ENCODE results near the gene ILDR1. TPM values are rescaled to one million over a fixed set of nuclear protein-coding genes. Genes with fewer than 3 reads are reported as not detected.
A peak's percentile ranks its signal among the peaks of the same experiment; 100 is the strongest.

The ILDR1 gene
- total RNA-seq, 1 experiment from 2014 or later: 2.3 TPM

DNA sequence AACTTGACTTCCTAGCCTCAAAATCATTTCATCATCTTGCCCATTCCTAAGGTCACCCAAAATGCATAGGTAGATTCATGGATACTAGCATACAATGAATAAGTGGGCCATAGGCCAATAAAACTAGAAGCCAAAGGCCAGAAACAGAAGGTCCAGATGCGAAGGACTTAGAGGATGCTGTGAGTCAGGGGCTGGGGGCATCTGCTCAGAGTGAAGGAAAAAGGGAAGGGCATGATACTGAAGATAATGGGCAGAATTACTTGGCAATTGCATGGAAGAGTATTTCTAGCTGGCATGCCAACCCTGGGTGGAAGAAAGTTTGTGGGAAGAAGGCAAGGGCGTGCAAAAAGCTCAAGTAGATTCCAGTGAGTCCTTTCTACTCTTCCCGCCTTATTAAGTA lies 27.5 kb downstream of the ILDR1 start (continued):
- TF ChIP-seq, protein P1, sequence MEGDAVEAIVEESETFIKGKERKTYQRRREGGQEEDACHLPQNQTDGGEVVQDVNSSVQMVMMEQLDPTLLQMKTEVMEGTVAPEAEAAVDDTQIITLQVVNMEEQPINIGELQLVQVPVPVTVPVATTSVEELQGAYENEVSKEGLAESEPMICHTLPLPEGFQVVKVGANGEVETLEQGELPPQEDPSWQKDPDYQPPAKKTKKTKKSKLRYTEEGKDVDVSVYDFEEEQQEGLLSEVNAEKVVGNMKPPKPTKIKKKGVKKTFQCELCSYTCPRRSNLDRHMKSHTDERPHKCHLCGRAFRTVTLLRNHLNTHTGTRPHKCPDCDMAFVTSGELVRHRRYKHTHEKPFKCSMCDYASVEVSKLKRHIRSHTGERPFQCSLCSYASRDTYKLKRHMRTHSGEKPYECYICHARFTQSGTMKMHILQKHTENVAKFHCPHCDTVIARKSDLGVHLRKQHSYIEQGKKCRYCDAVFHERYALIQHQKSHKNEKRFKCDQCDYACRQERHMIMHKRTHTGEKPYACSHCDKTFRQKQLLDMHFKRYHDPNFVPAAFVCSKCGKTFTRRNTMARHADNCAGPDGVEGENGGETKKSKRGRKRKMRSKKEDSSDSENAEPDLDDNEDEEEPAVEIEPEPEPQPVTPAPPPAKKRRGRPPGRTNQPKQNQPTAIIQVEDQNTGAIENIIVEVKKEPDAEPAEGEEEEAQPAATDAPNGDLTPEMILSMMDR (IDR thresholded peaks at IDR 0.05): no peak
- TF ChIP-seq, protein P2, sequence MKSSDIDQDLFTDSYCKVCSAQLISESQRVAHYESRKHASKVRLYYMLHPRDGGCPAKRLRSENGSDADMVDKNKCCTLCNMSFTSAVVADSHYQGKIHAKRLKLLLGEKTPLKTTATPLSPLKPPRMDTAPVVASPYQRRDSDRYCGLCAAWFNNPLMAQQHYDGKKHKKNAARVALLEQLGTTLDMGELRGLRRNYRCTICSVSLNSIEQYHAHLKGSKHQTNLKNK (CRISPR knock-in tag; IDR thresholded peaks at IDR 0.05): no peak
- TF ChIP-seq GTF2I (CRISPR knock-in tag; conservative IDR thresholded peaks at IDR 0.05) (no peak), TP53 (CRISPR knock-in tag; IDR thresholded peaks at IDR 0.05) (no peak)

DNA sequence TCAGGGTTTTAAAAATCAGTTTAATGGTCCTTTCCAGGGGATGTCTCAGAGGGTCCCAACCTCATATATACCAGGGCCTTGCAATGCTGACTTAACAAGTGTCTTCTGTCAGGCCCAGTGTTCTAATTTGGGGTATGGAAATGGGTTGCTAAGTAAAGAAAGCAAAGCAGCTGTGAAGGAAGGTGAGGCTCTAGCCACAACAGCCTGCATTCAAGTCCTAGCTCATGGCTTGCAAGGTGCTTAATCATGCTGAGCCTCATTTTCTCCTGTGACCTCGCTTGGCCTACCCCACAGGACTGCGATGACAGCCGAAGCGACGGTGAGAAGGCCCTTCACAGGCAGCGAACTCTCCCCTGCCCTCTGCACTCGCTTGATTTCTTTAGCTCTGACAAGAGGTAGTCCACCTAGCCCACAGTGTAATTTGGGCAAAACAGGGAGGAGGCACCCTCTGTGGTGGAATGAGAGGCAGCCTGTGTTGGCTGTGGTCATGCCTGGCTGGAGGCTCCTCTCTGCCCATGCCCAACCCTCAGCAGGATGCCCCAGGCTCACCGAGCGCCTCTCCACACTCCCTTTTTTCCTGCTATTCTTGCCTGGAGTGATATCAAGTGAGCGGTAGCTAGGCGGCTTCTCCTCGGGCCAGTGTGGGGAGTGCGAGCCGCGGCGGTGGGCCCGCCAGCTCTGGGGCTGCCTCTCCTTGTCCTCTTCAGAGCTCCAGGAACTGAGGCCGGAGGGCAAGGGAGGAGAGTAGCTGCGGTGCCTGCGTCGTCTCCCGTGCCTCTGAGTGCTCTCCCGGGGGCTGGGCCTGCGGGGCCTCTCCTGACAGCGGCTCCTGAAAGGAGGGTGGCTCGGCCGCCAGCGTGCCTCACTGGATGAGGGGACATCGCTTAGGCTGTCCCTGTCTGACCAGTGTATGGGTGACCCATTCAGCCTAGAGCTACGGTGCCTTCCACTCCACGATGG lies 29.2 kb downstream of the ILDR1 start:
- Mint-ChIP-seq H3K27ac (no peak overlapping the region), H3K36me3 (no peaks in the 10 kb centered on the region), H3K4me3 (no peak overlapping the region), H3K27me3 (ENCODE audit: low read depth) (no peaks in the 10 kb centered on the region), H3K9me3 (no peaks in the 10 kb centered on the region), H3K4me1 (peaks cover 7% of the 10 kb centered on the region)
- no peak for DNase-seq (ENCODE audit: low spot score)
- CTCF ChIA-PET: no interaction called here
- POLR2A ChIA-PET: no interaction called here
- TF ChIP-seq, protein P3, sequence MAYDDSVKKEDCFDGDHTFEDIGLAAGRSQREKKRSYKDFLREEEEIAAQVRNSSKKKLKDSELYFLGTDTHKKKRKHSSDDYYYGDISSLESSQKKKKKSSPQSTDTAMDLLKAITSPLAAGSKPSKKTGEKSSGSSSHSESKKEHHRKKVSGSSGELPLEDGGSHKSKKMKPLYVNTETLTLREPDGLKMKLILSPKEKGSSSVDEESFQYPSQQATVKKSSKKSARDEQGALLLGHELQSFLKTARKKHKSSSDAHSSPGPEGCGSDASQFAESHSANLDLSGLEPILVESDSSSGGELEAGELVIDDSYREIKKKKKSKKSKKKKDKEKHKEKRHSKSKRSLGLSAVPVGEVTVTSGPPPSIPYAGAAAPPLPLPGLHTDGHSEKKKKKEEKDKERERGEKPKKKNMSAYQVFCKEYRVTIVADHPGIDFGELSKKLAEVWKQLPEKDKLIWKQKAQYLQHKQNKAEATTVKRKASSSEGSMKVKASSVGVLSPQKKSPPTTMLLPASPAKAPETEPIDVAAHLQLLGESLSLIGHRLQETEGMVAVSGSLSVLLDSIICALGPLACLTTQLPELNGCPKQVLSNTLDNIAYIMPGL (CRISPR knock-in tag; IDR thresholded peaks at IDR 0.05): no peak
- TF ChIP-seq CREM (CRISPR knock-in tag; IDR thresholded peaks at IDR 0.05) (no peak), EMX1 (CRISPR knock-in tag; IDR thresholded peaks at IDR 0.05) (no peak), ZNF416 (CRISPR knock-in tag; IDR thresholded peaks at IDR 0.05) (no peak), TCF7 (CRISPR knock-in tag; IDR thresholded peaks at IDR 0.05; ENCODE audit: low read depth) (no peak), GABPB1 (CRISPR knock-in tag; IDR thresholded peaks at IDR 0.05) (no peak), RELA (CRISPR knock-in tag; IDR thresholded peaks at IDR 0.05; ENCODE audit: borderline replicate concordance) (no peak), NFE2L1 (CRISPR knock-in tag; IDR thresholded peaks at IDR 0.05) (no peak), ELF4 (CRISPR knock-in tag; IDR thresholded peaks at IDR 0.05; ENCODE audit: low read depth) (no peak), ATF1 (CRISPR knock-in tag; IDR thresholded peaks at IDR 0.05) (no peak)
- TF ChIP-seq, protein P4, sequence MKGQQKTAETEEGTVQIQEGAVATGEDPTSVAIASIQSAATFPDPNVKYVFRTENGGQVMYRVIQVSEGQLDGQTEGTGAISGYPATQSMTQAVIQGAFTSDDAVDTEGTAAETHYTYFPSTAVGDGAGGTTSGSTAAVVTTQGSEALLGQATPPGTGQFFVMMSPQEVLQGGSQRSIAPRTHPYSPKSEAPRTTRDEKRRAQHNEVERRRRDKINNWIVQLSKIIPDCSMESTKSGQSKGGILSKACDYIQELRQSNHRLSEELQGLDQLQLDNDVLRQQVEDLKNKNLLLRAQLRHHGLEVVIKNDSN (CRISPR knock-in tag; IDR thresholded peaks at IDR 0.05): no peak
- ATAC-seq: no peak

DNA sequence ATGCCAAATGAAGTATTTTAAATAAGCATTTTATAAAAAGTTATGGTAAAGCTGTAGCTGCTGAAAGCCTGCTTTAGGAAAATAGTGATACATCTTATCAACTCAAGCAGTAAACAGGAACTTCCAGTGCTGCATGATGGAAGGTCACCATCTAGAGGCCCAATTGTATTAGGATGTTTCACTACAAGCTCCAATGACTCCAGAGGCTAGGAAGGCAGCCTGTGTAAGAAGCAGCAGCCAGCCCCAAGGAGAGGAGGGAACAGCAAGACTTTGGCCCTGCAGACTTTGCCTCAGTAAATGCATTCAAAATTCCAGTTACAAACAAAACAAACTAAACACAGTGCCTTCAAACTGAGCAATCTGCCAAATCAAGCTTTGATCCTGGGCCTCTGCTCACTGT lies 32.1 kb downstream of the ILDR1 start:
- Mint-ChIP-seq H3K4me1 (no peaks in the 10 kb centered on the region), H3K36me3 (no peaks in the 10 kb centered on the region), H3K4me3 (no peak overlapping the region), H3K27ac (no peak overlapping the region), H3K9me3 (no peaks in the 10 kb centered on the region), H3K27me3 (ENCODE audit: low read depth) (no peaks in the 10 kb centered on the region)
- ChIA-PET CTCF (interaction anchor here (0.5 to 1.3 kb wide), 10 partner anchors 16 to 443 kb away, joined by 3 to 7 read pairs (median 3); partner anchors contain the start of genes EAF2 and IQCB1), POLR2A (no interaction called here)
- peak; percentile 84 for ATAC-seq
- no peak for DNase-seq (ENCODE audit: low spot score)
- TF ChIP-seq GRHL2 (CRISPR knock-in tag; IDR thresholded peaks at IDR 0.05; ENCODE audit: insufficient replicate concordance, severe bottlenecking): no peak
- no peak for TF ChIP-seq NFYB (CRISPR knock-in tag; conservative IDR thresholded peaks at IDR 0.05; ENCODE audit: low read depth)
- no peak for TF ChIP-seq SMAD4 (CRISPR knock-in tag; IDR thresholded peaks at IDR 0.05)
- TF ChIP-seq, protein P5, sequence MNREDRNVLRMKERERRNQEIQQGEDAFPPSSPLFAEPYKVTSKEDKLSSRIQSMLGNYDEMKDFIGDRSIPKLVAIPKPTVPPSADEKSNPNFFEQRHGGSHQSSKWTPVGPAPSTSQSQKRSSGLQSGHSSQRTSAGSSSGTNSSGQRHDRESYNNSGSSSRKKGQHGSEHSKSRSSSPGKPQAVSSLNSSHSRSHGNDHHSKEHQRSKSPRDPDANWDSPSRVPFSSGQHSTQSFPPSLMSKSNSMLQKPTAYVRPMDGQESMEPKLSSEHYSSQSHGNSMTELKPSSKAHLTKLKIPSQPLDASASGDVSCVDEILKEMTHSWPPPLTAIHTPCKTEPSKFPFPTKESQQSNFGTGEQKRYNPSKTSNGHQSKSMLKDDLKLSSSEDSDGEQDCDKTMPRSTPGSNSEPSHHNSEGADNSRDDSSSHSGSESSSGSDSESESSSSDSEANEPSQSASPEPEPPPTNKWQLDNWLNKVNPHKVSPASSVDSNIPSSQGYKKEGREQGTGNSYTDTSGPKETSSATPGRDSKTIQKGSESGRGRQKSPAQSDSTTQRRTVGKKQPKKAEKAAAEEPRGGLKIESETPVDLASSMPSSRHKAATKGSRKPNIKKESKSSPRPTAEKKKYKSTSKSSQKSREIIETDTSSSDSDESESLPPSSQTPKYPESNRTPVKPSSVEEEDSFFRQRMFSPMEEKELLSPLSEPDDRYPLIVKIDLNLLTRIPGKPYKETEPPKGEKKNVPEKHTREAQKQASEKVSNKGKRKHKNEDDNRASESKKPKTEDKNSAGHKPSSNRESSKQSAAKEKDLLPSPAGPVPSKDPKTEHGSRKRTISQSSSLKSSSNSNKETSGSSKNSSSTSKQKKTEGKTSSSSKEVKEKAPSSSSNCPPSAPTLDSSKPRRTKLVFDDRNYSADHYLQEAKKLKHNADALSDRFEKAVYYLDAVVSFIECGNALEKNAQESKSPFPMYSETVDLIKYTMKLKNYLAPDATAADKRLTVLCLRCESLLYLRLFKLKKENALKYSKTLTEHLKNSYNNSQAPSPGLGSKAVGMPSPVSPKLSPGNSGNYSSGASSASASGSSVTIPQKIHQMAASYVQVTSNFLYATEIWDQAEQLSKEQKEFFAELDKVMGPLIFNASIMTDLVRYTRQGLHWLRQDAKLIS (CRISPR knock-in tag; IDR thresholded peaks at IDR 0.05; ENCODE audit: borderline replicate concordance): no peak
- TF ChIP-seq, protein P6, sequence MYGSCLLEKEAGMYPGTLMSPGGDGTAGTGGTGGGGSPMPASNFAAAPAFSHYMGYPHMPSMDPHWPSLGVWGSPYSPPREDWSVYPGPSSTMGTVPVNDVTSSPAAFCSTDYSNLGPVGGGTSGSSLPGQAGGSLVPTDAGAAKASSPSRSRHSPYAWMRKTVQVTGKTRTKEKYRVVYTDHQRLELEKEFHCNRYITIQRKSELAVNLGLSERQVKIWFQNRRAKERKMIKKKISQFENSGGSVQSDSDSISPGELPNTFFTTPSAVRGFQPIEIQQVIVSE (CRISPR knock-in tag; IDR thresholded peaks at IDR 0.05; ENCODE audit: borderline replicate concordance): no peak
- no peak for TF ChIP-seq FOXK1 (CRISPR knock-in tag; IDR thresholded peaks at IDR 0.05)
- TF ChIP-seq RELA (CRISPR knock-in tag; IDR thresholded peaks at IDR 0.05; ENCODE audit: borderline replicate concordance): no peak

Data from WTC11 (cell line).